ENCODE results near the gene PTMS. TPM values are rescaled to one million over a fixed set of nuclear protein-coding genes. Genes with fewer than 3 reads are reported as not detected.
A peak's percentile ranks its signal among the peaks of the same experiment; 100 is the strongest.

The PTMS gene
- total and polyA plus RNA-seq, 2 of the 13 experiments (the other 11 are each of a cell fraction or from before 2014, with no cell fraction given) = 40.5 to 82.4 TPM

DNA sequence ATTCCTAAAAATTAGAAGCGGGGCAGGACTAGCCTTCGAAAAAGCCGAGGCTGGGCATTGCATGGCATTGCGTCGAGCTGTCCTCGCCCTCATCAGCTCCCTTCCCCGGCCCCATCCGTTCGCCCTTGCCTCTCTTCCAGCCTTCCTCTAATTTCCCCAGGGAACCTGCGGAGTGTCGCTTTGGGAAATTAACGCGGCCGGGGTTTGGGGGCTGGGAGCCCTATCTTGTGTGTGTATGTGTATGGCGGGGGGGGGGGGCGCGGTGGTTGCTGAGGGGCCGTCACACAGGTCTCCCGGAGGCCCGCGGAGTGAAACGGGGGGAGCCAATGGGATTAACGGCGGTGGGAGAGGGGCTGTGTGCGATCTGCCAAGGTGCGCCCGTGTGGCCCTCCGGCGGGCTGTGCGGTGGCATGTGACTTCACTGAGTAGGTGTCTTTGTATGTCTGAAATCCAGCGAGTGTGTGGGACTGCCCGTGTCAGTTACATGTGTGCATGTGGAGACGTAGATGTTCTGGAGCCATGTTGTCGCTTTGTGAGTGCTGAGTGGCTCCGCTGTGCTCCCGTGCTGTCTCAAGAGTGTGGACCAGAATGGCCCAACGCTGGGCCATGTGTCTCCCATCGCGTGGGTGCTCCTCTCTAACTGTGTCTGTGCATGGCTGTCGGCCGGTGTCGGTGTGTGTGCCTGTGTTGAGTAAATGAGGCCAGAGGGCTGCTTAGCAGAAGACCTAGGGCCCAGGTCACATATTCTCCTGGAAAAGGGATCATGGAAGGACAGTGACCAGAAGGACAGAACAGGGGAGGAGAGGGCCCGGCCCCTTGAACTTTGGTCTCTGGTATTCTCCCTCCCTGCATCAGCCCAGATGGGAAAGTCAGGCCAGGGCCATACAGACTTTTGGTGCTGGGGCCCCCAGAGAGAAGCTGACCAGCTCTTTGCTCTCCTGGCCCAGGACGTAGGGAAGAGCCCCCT is 1.5 kb downstream of the PTMS start (continued):
- TF ChIP-seq, protein P1, sequence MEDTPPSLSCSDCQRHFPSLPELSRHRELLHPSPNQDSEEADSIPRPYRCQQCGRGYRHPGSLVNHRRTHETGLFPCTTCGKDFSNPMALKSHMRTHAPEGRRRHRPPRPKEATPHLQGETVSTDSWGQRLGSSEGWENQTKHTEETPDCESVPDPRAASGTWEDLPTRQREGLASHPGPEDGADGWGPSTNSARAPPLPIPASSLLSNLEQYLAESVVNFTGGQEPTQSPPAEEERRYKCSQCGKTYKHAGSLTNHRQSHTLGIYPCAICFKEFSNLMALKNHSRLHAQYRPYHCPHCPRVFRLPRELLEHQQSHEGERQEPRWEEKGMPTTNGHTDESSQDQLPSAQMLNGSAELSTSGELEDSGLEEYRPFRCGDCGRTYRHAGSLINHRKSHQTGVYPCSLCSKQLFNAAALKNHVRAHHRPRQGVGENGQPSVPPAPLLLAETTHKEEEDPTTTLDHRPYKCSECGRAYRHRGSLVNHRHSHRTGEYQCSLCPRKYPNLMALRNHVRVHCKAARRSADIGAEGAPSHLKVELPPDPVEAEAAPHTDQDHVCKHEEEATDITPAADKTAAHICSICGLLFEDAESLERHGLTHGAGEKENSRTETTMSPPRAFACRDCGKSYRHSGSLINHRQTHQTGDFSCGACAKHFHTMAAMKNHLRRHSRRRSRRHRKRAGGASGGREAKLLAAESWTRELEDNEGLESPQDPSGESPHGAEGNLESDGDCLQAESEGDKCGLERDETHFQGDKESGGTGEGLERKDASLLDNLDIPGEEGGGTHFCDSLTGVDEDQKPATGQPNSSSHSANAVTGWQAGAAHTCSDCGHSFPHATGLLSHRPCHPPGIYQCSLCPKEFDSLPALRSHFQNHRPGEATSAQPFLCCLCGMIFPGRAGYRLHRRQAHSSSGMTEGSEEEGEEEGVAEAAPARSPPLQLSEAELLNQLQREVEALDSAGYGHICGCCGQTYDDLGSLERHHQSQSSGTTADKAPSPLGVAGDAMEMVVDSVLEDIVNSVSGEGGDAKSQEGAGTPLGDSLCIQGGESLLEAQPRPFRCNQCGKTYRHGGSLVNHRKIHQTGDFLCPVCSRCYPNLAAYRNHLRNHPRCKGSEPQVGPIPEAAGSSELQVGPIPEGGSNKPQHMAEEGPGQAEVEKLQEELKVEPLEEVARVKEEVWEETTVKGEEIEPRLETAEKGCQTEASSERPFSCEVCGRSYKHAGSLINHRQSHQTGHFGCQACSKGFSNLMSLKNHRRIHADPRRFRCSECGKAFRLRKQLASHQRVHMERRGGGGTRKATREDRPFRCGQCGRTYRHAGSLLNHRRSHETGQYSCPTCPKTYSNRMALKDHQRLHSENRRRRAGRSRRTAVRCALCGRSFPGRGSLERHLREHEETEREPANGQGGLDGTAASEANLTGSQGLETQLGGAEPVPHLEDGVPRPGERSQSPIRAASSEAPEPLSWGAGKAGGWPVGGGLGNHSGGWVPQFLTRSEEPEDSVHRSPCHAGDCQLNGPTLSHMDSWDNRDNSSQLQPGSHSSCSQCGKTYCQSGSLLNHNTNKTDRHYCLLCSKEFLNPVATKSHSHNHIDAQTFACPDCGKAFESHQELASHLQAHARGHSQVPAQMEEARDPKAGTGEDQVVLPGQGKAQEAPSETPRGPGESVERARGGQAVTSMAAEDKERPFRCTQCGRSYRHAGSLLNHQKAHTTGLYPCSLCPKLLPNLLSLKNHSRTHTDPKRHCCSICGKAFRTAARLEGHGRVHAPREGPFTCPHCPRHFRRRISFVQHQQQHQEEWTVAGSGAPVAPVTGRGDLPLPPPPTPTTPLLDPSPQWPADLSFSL (CRISPR knock-in tag; IDR thresholded peaks at IDR 0.05) = peak; percentile 50; the same call in 1 of the 2 replicates
- TF ChIP-seq, protein P2, sequence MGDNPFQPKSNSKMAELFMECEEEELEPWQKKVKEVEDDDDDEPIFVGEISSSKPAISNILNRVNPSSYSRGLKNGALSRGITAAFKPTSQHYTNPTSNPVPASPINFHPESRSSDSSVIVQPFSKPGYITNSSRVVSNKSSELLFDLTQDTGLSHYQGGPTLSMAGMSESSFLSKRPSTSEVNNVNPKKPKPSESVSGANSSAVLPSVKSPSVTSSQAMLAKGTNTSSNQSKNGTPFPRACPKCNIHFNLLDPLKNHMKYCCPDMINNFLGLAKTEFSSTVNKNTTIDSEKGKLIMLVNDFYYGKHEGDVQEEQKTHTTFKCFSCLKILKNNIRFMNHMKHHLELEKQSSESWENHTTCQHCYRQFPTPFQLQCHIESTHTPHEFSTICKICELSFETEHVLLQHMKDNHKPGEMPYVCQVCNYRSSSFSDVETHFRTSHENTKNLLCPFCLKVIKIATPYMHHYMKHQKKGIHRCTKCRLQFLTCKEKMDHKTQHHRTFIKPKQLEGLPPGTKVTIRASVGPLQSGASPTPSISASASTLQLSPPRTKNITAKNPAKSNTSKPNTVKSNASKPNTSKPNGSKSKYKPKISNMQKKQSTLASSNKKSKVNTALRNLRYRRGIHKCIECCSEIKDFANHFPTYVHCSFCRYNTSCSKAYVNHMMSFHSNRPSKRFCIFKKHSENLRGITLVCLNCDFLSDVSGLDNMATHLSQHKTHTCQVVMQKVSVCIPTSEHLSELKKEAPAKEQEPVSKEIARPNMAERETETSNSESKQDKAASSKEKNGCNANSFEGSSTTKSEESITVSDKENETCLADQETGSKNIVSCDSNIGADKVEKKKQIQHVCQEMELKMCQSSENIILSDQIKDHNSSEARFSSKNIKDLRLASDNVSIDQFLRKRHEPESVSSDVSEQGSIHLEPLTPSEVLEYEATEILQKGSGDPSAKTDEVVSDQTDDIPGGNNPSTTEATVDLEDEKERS (CRISPR knock-in tag; IDR thresholded peaks at IDR 0.05) = no peak
- TF ChIP-seq, protein P3, sequence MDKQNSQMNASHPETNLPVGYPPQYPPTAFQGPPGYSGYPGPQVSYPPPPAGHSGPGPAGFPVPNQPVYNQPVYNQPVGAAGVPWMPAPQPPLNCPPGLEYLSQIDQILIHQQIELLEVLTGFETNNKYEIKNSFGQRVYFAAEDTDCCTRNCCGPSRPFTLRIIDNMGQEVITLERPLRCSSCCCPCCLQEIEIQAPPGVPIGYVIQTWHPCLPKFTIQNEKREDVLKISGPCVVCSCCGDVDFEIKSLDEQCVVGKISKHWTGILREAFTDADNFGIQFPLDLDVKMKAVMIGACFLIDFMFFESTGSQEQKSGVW (CRISPR knock-in tag; IDR thresholded peaks at IDR 0.05; ENCODE audit: borderline replicate concordance) = no peak
- TF ChIP-seq, protein P4, sequence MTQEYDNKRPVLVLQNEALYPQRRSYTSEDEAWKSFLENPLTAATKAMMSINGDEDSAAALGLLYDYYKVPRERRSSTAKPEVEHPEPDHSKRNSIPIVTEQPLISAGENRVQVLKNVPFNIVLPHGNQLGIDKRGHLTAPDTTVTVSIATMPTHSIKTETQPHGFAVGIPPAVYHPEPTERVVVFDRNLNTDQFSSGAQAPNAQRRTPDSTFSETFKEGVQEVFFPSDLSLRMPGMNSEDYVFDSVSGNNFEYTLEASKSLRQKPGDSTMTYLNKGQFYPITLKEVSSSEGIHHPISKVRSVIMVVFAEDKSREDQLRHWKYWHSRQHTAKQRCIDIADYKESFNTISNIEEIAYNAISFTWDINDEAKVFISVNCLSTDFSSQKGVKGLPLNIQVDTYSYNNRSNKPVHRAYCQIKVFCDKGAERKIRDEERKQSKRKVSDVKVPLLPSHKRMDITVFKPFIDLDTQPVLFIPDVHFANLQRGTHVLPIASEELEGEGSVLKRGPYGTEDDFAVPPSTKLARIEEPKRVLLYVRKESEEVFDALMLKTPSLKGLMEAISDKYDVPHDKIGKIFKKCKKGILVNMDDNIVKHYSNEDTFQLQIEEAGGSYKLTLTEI (CRISPR knock-in tag; conservative IDR thresholded peaks at IDR 0.05) = no peak
- no peak for TF ChIP-seq PHF5A (CRISPR knock-in tag; IDR thresholded peaks at IDR 0.05; ENCODE audit: low read depth, unreplicated experiment)
- TF ChIP-seq MED8 (CRISPR knock-in tag; IDR thresholded peaks at IDR 0.05; ENCODE audit: insufficient replicate concordance) = peak; percentile 39
- TF ChIP-seq ATM (IDR thresholded peaks at IDR 0.05; ENCODE audit: borderline replicate concordance) = no peak
- TF ChIP-seq, protein P5, sequence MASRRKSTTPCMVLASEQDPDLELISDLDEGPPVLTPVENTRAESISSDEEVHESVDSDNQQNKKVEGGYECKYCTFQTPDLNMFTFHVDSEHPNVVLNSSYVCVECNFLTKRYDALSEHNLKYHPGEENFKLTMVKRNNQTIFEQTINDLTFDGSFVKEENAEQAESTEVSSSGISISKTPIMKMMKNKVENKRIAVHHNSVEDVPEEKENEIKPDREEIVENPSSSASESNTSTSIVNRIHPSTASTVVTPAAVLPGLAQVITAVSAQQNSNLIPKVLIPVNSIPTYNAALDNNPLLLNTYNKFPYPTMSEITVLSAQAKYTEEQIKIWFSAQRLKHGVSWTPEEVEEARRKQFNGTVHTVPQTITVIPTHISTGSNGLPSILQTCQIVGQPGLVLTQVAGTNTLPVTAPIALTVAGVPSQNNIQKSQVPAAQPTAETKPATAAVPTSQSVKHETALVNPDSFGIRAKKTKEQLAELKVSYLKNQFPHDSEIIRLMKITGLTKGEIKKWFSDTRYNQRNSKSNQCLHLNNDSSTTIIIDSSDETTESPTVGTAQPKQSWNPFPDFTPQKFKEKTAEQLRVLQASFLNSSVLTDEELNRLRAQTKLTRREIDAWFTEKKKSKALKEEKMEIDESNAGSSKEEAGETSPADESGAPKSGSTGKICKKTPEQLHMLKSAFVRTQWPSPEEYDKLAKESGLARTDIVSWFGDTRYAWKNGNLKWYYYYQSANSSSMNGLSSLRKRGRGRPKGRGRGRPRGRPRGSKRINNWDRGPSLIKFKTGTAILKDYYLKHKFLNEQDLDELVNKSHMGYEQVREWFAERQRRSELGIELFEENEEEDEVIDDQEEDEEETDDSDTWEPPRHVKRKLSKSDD (CRISPR knock-in tag; IDR thresholded peaks at IDR 0.05; ENCODE audit: low read depth) = no peak
- TF ChIP-seq ZFP36L2 (CRISPR knock-in tag; IDR thresholded peaks at IDR 0.05) = 0 out of 2 replicates have a peak, but pooled peaks have one; percentile 14

Data from HepG2 (cell line).